ENCODE measurements around the gene LYST.

Gene LYST

GRCh38 chr1:235721982-235722381 lies 144.7 kb downstream of the LYST start:
- Histone ChIP-seq H3K36me3 (ENCODE audit: control insufficient read depth in 2 of 2, insufficient read depth in 2 of 2, low read length in 2 of 2) (peaks cover 29% of the 10 kb centered on the region in 2 donors), H3K4me1 (ENCODE audit: control insufficient read depth, insufficient read depth, low read length) (no peaks in the 10 kb centered on the region), H3K27ac (ENCODE audit: low read length) (no peak overlapping the region)

DNA sequence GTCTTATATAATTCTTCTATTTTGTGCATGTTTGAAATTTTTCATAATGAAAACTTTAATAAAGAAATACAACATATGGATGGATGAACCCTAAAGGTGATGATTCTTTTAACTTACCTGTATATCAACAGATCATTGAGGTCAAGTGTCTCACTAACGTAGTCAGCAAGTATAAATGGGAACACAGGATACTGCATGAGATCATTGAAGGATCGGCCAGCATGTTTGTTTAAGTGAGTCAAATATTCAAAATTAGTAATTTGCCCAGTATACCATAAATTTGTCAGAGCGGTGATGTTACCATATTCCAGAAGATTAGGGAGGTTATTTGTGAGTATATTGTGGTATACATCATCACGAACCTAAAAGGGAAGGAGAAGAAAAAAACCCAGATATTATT lies 146.2 kb downstream of the LYST start:
- no peak overlapping the region for H3K27ac ChIP-seq (ENCODE audit: low read length)
- H3K36me3 ChIP-seq (ENCODE audit: control insufficient read depth in 2 of 2, insufficient read depth in 2 of 2, low read length in 2 of 2) = peaks cover 29 to 31% of the 10 kb centered on the region in 2 donors

More at GRCh38 chr1:235721982-235722381, 144.7 kb downstream of the LYST start:
- Histone ChIP-seq H3K9ac (ENCODE audit: low read length in 2 of 2) (no peak overlapping the region), H3K9me3 (ENCODE audit: control insufficient read depth in 2 of 2, low read length in 2 of 2) (no peaks in the 10 kb centered on the region), H3K4me3 (ENCODE audit: low read length in 2 of 2) (no peak overlapping the region), H3K27me3 (ENCODE audit: control insufficient read depth in 1 of 2, insufficient read depth in 2 of 2, low read length in 2 of 2) (no peaks in the 10 kb centered on the region)

GRCh38 chr1:235714205-235714897 lies 152.4 kb downstream of the LYST start:
- Histone ChIP-seq H3K4me1 (ENCODE audit: control insufficient read depth, insufficient read depth, low read length) (no peaks in the 10 kb centered on the region), H3K9me3 (ENCODE audit: control insufficient read depth in 2 of 2, low read length in 2 of 2) (no peaks in the 10 kb centered on the region), H3K36me3 (ENCODE audit: control insufficient read depth in 2 of 2, insufficient read depth in 2 of 2, low read length in 2 of 2) (peaks cover 16 to 21% of the 10 kb centered on the region in 2 donors), H3K4me3 (ENCODE audit: low read length in 2 of 2) (no peak overlapping the region), H3K9ac (ENCODE audit: low read length in 2 of 2) (no peak overlapping the region), H3K27me3 (ENCODE audit: control insufficient read depth in 1 of 2, insufficient read depth in 2 of 2, low read length in 2 of 2) (no peaks in the 10 kb centered on the region), H3K27ac (ENCODE audit: low read length) (no peak overlapping the region)

More for the DNA sequence above, 146.2 kb downstream of the LYST start:
- Histone ChIP-seq H3K27me3 (ENCODE audit: control insufficient read depth in 1 of 2, insufficient read depth in 2 of 2, low read length in 2 of 2) (no peaks in the 10 kb centered on the region), H3K4me3 (ENCODE audit: low read length in 2 of 2) (no peak overlapping the region), H3K9ac (ENCODE audit: low read length in 2 of 2) (no peak overlapping the region), H3K9me3 (ENCODE audit: control insufficient read depth in 2 of 2, low read length in 2 of 2) (no peaks in the 10 kb centered on the region), H3K4me1 (ENCODE audit: control insufficient read depth, insufficient read depth, low read length) (no peaks in the 10 kb centered on the region)

GRCh38 chr1:235712812-235713211 lies 153.9 kb downstream of the LYST start:
- Histone ChIP-seq H3K27ac (ENCODE audit: low read length) (no peak overlapping the region), H3K4me1 (ENCODE audit: control insufficient read depth, insufficient read depth, low read length) (no peaks in the 10 kb centered on the region), H3K36me3 (ENCODE audit: control insufficient read depth in 2 of 2, insufficient read depth in 2 of 2, low read length in 2 of 2) (peaks cover 17 to 27% of the 10 kb centered on the region in 2 donors), H3K9ac (ENCODE audit: low read length in 2 of 2) (no peak overlapping the region), H3K27me3 (ENCODE audit: control insufficient read depth in 1 of 2, insufficient read depth in 2 of 2, low read length in 2 of 2) (no peaks in the 10 kb centered on the region), H3K4me3 (ENCODE audit: low read length in 2 of 2) (no peak overlapping the region), H3K9me3 (ENCODE audit: control insufficient read depth in 2 of 2, low read length in 2 of 2) (no peaks in the 10 kb centered on the region)

DNA sequence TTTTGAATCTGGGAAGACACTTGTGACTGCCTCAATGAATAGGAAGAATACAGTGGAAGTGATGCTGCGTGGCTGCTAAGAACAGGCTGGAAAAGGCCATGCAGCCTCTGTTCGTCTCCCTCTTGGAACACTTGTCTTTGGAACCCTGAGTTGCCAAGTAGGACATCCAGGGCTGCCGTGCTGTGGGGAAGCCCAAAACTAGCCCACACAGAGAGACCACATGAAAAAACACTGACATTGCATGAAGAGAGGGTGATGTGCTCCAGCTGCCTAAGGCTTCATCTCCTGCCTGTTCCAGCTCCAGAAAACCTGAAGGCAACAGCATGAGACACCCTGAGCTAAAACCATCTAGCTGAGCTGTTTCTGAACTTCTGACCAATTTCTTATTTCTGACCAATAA lies 156.0 kb downstream of the LYST start:
- Histone ChIP-seq H3K36me3 (ENCODE audit: control insufficient read depth in 2 of 2, insufficient read depth in 2 of 2, low read length in 2 of 2) (peaks cover 15 to 23% of the 10 kb centered on the region in 2 donors), H3K27me3 (ENCODE audit: control insufficient read depth in 1 of 2, insufficient read depth in 2 of 2, low read length in 2 of 2) (no peaks in the 10 kb centered on the region)

DNA sequence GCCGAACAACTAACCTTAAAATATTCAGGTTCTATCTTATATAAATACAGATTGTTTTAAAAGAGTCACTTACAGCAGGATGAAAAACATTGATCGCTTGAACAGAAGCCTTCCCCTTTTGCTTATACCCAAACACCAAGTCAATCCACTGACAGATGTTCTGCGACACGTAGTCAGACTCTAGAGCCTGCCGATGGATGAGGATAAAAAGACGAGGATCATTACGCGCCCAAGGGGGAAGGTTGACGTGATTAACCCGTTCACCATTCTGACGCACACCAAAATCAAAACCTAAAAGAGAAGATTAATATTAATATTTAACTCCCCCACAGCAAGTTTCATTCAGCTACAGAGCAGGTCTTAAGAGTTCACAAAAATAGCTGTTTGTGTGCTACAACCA lies 157.7 kb downstream of the LYST start:
- Histone ChIP-seq H3K9me3 (ENCODE audit: control insufficient read depth in 2 of 2, low read length in 2 of 2) (no peaks in the 10 kb centered on the region), H3K4me1 (ENCODE audit: control insufficient read depth, insufficient read depth, low read length) (no peaks in the 10 kb centered on the region), H3K36me3 (ENCODE audit: control insufficient read depth in 2 of 2, insufficient read depth in 2 of 2, low read length in 2 of 2) (peaks cover 13 to 15% of the 10 kb centered on the region in 2 donors), H3K9ac (ENCODE audit: low read length in 2 of 2) (no peak overlapping the region), H3K27ac (ENCODE audit: low read length) (no peak overlapping the region), H3K4me3 (ENCODE audit: low read length in 2 of 2) (no peak overlapping the region), H3K27me3 (ENCODE audit: control insufficient read depth in 1 of 2, insufficient read depth in 2 of 2, low read length in 2 of 2) (no peaks in the 10 kb centered on the region)

More for the DNA sequence above, 156.0 kb downstream of the LYST start:
- Histone ChIP-seq H3K27ac (ENCODE audit: low read length) (no peak overlapping the region), H3K9ac (ENCODE audit: low read length in 2 of 2) (no peak overlapping the region), H3K9me3 (ENCODE audit: control insufficient read depth in 2 of 2, low read length in 2 of 2) (no peaks in the 10 kb centered on the region), H3K4me3 (ENCODE audit: low read length in 2 of 2) (no peak overlapping the region), H3K4me1 (ENCODE audit: control insufficient read depth, insufficient read depth, low read length) (no peaks in the 10 kb centered on the region)

- H3K4me1 ChIP-seq (ENCODE audit: control insufficient read depth, insufficient read depth, low read length) = no peaks in the 10 kb centered on the region
- no peaks in the 10 kb centered on the region for H3K9me3 ChIP-seq (ENCODE audit: control insufficient read depth in 2 of 2, low read length in 2 of 2)
- H3K27ac ChIP-seq (ENCODE audit: low read length) = no peak overlapping the region
- no peak overlapping the region for H3K4me3 ChIP-seq (ENCODE audit: low read length in 2 of 2)
- no peak overlapping the region for H3K9ac ChIP-seq (ENCODE audit: low read length in 2 of 2)
- H3K36me3 ChIP-seq (ENCODE audit: control insufficient read depth in 2 of 2, insufficient read depth in 2 of 2, low read length in 2 of 2) = peaks cover 12 to 15% of the 10 kb centered on the region in 2 donors
- H3K27me3 ChIP-seq (ENCODE audit: control insufficient read depth in 1 of 2, insufficient read depth in 2 of 2, low read length in 2 of 2) = no peaks in the 10 kb centered on the region
These were observed 158.2 kb downstream of the LYST start for GRCh38 chr1:235708390-235708962.

DNA sequence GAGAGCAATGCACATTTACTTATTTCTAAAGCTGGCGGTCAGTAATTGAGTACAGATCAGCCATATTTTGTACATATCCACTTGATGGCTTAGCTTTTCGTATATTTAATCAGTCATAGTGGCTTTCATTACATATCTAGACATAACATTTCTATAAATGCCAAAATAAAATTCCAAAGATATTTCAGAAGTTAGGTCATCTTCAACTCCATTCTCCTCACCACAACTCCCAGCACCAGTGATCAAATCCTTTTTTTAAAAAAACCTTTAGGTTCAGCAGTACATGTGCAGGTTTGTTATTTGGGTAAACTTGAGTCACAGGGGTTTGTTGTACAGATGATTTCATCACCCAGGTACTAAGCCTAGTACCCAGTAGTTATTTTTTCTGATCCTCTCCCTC lies 163.2 kb downstream of the LYST start:
- H3K4me1 ChIP-seq (ENCODE audit: control insufficient read depth, insufficient read depth, low read length) = no peaks in the 10 kb centered on the region
- H3K9ac ChIP-seq (ENCODE audit: low read length in 2 of 2) = no peak overlapping the region
- no peak overlapping the region for H3K4me3 ChIP-seq (ENCODE audit: low read length in 2 of 2)
- no peaks in the 10 kb centered on the region for H3K27me3 ChIP-seq (ENCODE audit: control insufficient read depth in 1 of 2, insufficient read depth in 2 of 2, low read length in 2 of 2)
- no peak overlapping the region for H3K27ac ChIP-seq (ENCODE audit: low read length)
- no peaks in the 10 kb centered on the region for H3K9me3 ChIP-seq (ENCODE audit: control insufficient read depth in 2 of 2, low read length in 2 of 2)
- H3K36me3 ChIP-seq (ENCODE audit: control insufficient read depth in 2 of 2, insufficient read depth in 2 of 2, low read length in 2 of 2) = peaks cover 13 to 18% of the 10 kb centered on the region in 2 donors

DNA sequence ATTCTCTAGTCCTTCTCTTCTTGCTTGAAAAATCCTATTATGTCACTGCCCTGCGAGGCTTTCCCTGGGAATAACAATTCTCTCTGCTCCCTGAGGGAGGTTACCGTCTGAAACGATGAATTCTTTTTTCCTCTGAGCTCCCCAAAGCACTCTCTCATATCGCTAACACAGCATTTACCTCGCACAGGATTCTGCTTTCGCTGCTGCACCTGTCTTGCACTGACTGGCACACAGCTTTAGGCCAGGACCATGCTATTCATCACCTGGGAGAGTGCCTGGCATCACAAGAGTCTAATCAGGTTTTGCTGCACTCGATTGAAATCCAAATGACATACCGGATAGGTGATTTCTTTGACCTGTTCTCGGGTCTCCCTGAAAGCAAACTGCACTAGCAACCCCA lies 164.3 kb downstream of the LYST start:
- Histone ChIP-seq H3K9me3 (ENCODE audit: control insufficient read depth in 2 of 2, low read length in 2 of 2) (no peaks in the 10 kb centered on the region), H3K36me3 (ENCODE audit: control insufficient read depth in 2 of 2, insufficient read depth in 2 of 2, low read length in 2 of 2) (peaks cover 11 to 13% of the 10 kb centered on the region in 2 donors), H3K9ac (ENCODE audit: low read length in 2 of 2) (no peak overlapping the region), H3K4me3 (ENCODE audit: low read length in 2 of 2) (no peak overlapping the region), H3K27me3 (ENCODE audit: control insufficient read depth in 1 of 2, insufficient read depth in 2 of 2, low read length in 2 of 2) (no peaks in the 10 kb centered on the region), H3K4me1 (ENCODE audit: control insufficient read depth, insufficient read depth, low read length) (no peaks in the 10 kb centered on the region), H3K27ac (ENCODE audit: low read length) (no peak overlapping the region)

- Histone ChIP-seq H3K27ac (ENCODE audit: low read length) (no peak overlapping the region), H3K4me3 (ENCODE audit: low read length in 2 of 2) (no peak overlapping the region), H3K36me3 (ENCODE audit: control insufficient read depth in 2 of 2, insufficient read depth in 2 of 2, low read length in 2 of 2) (peaks cover 23 to 31% of the 10 kb centered on the region in 2 donors), H3K9ac (ENCODE audit: low read length in 2 of 2) (no peak overlapping the region), H3K4me1 (ENCODE audit: control insufficient read depth, insufficient read depth, low read length) (no peaks in the 10 kb centered on the region), H3K9me3 (ENCODE audit: control insufficient read depth in 2 of 2, low read length in 2 of 2) (no peaks in the 10 kb centered on the region), H3K27me3 (ENCODE audit: control insufficient read depth in 1 of 2, insufficient read depth in 2 of 2, low read length in 2 of 2) (no peaks in the 10 kb centered on the region)
These were observed 169.2 kb downstream of the LYST start for GRCh38 chr1:235697508-235697907.

- H3K36me3 ChIP-seq (ENCODE audit: control insufficient read depth in 2 of 2, insufficient read depth in 2 of 2, low read length in 2 of 2) = peaks cover 8 to 14% of the 10 kb centered on the region in 2 donors
- no peak overlapping the region for H3K9ac ChIP-seq (ENCODE audit: low read length in 2 of 2)
- H3K4me1 ChIP-seq (ENCODE audit: control insufficient read depth, insufficient read depth, low read length) = no peaks in the 10 kb centered on the region
- no peaks in the 10 kb centered on the region for H3K27me3 ChIP-seq (ENCODE audit: control insufficient read depth in 1 of 2, insufficient read depth in 2 of 2, low read length in 2 of 2)
- no peaks in the 10 kb centered on the region for H3K9me3 ChIP-seq (ENCODE audit: control insufficient read depth in 2 of 2, low read length in 2 of 2)
- no peak overlapping the region for H3K4me3 ChIP-seq (ENCODE audit: low read length in 2 of 2)
- H3K27ac ChIP-seq (ENCODE audit: low read length) = no peak overlapping the region
These were observed 177.3 kb downstream of the LYST start for GRCh38 chr1:235689356-235689755.
